Fibroblast of gingiva (primary cell): ENCODE data around the gene NLRX1.
"Not testable (repeated sequence)": the region's sequence is repeated elsewhere in the genome, so short reads cannot be mapped to it uniquely, and the experiment has no call there.

Experiments
- DNase-seq: peaks from one replicate; pipeline ENCODE4 v3.0.0-alpha.2; 2011; ENCODE audit warnings: low read depth

NLRX1 gene

DNA sequence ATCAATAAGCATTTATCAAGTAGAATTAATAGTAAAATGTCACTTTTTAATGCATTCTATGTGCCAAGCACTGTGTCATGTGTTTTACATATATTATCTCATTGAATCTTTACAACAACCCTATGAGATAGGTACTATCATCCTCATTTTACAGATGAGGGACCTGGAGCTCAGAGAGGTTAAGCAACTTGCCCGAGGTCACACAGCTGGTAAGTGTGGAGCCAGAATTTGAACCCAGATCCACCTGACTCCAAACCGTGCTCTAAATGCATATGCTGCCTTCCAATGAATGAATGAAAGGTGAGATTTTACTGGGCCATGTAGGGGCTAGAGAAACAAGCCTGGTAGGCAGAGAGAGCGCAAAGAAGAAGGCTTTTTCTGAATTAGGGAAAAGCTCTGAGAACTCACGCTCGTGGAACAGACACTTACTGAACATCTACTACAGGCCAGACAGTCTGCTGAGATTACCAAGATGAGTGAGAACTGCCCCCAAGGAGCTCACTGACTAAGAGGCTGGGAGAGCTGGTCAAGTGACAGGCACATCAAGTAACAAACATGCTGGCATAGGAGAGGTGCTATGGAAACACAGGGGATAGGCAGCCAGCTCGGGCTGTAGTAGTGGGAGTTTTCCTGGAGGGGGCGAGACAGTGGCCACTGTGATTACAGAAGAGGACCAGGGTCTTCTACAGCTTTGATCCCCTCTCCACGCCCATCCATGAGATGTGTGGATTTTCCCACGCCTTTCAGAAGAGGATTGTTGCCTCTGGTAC is 15.3 kb upstream of the NLRX1 start:
- no peak for DNase-seq

DNA sequence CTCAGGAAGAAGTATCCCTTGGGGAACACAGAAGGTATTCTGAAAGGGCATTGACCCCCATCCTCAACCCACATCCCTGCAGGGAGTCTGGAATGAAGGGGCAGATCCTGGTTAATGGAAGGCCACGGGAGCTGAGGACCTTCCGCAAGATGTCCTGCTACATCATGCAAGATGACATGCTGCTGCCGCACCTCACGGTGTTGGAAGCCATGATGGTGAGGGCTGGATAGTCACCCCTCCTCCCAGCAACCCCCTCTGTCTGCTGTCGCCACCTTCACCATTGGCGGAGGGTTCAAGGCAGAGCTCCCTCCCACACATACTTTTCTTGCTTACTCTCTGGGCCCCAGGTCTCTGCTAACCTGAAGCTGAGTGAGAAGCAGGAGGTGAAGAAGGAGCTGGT is 14.3 kb upstream of the NLRX1 start:
- no peak for DNase-seq

DNA sequence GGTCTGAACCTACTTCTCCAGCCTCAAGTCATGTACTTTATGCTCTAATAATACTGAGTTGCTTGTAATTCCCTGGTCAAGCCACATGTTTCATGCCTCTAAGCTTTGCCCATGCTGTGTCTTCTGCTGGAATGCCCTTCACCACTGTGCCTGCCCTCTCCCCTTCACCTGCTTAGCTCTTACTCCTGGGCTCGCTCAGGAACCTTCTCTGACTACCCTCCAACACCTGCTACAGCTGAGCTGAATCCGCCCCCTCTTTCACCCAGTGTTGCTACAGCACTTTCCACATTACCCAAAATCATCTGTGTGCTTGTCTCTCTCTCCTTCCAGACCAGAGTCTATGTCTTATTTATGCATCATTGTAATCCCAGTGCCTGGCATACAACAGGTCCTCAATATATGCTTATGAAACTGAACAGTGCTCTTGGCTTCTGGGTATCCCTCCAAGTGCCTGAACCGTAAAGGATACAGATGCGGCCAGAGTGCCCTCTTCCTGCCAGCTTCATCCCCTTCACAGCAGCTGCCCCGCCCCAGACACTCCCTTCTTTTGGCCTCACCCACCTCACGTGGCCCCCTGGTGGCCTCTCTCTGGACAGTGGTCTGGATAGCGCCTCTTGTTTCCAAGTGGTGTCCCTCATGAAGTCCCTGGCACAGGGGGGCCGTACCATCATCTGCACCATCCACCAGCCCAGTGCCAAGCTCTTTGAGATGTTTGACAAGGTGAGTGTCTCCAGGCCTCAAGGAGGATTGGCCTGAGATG is 12.6 kb upstream of the NLRX1 start:
- no peak for DNase-seq

DNA sequence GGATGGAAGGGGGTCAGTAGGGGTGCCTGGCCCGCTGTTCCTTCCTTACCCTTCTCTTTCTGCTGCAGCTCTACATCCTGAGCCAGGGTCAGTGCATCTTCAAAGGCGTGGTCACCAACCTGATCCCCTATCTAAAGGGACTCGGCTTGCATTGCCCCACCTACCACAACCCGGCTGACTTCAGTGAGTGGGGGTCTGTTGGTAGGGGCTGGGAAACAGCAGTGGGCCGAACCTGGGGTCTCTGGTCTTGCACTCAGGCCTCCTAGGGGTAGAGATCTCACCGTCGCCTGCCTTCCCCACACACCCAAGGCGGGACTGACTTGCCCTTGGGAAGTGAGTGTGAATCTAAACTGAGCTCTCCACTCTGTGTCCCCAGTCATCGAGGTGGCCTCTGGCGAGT is 12.0 kb upstream of the NLRX1 start:
- DNase-seq: no peak

DNA sequence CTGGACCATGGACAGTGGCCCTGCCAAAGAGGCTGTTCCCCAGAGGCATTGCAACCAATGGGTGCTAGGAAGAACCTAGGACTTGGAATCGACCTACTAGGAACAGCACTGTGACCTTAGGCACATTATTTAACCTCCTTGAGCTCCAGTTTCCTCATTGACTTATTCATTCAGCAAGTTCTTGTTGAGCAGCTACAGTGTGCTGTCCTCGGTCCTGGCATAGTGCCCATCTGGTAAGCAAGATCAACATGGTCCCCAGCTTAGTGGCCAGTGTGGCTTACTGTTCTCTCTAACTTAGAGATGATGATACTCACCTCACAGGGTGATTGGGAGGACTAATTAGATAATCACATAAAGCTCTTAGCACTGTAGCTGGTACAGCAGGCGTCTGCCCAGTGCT is 11.5 kb upstream of the NLRX1 start:
- no peak for DNase-seq

DNA sequence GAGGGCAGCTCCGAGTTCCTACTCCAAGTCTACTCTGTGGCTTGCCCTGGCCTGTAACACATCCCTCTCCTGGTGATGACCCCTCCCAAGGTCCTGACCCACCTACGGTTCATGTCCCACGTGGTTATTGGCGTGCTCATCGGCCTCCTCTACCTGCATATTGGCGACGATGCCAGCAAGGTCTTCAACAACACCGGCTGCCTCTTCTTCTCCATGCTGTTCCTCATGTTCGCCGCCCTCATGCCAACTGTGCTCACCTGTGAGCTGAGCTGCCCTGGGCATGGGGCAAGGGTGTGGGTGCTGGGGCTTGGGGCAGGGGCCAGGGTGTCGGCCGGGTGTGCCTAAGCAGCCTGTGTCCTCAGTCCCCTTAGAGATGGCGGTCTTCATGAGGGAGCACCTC is 10.1 kb upstream of the NLRX1 start:
- no peak for DNase-seq

DNA sequence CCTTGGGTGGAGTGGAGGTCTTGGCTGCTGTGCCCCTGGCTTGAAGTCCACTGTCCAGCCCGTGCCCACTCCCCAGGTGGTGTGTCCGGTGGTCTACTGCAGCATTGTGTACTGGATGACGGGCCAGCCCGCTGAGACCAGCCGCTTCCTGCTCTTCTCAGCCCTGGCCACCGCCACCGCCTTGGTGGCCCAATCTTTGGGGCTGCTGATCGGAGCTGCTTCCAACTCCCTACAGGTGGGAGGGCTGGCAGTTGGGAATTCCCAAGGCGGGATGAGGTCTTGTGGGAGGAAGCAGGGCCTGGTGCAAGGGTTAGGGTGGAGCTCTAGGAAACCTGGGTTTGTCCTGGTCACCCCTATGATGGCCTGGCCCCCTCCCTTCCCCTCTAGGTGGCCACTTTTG is 8.4 kb upstream of the NLRX1 start:
- no peak for DNase-seq

DNA sequence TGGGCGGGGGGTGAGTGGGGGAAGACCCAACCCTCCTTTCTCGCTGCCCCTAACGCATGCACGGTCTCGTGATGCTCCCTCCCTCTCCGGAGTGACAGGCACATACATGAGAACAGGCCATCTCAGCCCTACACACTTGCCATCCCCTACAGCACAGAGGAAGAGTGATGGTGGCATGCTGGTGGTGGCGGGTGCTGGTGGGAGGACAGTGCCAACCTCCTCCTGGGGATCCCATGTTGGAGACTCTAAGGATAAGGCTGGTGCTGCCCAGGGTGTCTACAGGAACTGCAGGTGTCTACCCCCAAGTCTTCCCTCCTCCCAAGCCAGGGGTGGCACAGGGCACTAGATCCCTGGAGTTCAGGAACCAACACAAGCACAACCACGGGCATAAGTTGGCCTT is 6.7 kb upstream of the NLRX1 start:
- DNase-seq: no peak

DNA sequence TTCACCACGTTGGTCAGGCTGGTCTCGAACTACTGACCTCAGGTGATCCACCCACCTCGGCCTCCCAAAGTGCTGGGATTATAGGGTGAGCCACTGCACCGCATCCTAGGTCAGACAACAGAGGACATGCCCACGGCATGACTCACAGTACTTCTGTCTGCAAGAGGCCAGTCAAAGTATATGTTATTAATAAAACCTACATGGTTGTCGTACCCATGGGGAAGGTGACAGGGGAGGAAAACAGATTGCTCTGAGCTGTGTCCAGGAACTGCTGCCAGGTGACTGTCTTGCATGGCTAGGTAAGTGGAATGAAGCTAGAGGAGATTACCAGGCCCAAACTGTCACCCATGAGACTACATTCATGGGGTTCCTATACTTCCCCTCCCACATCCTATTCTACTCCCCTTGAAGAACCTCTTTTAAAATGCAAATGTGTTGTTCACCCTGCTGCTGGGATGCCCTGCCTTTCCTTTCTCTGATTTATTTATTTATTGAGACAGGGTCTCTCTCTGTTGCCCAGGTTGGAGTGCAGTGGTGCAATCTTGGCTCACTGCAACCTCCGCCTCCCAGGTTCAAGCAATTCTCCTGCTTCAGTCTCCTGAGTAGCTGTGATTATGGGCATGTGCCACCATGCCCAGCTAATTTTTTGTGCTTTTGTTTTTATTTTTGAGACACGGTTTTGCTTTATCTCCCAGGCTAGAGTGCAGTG is 2.0 kb upstream of the NLRX1 start:
- DNase-seq: peak; percentile 15

DNA sequence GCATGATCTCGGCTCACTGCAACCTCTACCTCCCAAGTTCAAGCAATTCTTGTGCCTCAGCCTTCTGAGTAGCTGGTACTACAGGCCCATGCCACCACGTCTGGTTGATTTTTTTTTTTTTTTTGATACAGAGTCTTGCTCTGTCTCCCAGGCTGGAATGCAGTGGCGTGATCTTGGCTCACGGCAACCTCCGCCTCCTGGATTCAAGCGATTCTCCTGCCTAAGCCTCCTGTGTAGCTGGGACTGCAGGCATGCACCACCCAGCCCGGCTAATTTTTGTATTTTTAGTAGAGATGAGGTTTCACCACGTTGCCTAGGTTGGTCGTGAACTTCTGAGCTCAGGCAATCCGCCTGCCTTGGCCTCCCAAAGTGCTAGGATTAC is 1.5 kb upstream of the NLRX1 start:
- DNase-seq: not testable (repeated sequence)

DNA sequence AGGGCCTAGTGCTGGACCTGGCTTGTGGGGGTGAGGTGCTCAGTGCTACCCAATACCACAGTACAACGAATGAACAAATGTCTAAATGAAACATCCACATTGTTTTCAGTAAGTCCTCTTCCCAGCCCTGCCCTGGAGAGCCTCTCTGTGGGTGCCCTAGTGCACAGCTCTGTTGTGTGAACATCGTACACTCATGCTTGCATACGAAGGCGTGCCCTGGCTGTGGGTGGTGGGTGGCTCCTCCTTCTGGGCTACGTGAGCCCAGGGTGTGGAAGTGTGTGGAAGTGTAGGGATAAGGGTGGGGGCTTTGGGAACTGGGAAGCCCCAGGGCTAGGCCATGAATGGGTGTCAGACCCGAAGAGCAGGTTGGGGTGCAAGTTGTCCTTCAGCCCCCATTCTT is 592 bp upstream of the NLRX1 start:
- no peak for DNase-seq

DNA sequence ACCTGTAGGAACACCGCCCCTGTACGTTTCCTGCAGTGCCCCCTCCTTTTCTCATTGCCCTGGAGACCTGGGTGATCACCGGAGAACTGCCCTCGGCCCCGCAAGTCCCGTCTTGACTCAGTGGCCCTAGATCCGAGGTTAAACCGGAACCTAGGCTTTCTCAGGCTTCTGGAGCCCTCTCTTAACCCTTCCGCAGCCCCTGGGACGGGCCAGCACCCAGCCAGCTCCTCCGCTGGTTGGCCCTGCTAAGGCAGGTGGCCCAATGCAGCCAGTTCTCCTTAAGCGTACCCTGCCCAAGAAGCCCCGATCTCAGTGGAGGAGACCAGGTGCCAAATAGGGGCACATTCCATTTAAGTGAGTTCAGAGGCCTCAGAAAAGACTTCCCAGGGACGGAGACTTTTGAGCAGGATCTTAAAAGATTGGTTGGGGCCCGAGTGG is 776 bp downstream of the NLRX1 start:
- DNase-seq: peak; percentile 12

DNA sequence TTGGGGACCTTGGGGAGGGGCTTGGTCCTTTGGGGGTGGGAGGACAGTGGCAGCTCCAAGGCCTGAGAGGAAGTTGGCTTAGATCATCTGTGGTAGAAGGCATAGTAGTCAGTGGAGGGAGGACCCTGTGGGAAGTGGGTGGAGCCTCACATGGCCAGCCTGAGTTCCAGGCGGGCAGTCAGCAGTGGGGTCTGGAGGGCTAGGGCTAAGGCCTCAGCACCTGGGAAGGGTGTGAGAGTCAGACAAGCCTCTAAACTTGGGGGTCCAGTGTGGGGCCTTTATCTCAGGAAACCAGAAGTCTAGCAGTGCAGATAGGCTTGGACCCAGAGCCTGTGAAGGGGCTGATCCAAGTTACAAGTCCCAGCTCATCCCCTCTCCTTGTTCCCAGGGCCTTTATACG is 4.0 kb downstream of the NLRX1 start:
- no peak for DNase-seq

DNA sequence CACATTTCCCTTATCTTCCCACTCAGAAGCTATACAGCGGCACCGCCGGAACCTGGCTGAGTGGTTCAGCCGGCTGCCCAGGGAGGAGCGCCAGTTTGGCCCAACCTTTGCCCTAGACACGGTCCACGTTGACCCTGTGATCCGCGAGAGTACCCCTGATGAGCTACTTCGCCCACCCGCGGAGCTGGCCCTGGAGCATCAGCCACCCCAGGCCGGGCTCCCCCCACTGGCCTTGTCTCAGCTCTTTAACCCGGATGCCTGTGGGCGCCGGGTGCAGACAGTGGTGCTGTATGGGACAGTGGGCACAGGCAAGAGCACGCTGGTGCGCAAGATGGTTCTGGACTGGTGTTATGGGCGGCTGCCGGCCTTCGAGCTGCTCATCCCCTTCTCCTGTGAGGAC is 4.9 kb downstream of the NLRX1 start:
- DNase-seq: no peak

DNA sequence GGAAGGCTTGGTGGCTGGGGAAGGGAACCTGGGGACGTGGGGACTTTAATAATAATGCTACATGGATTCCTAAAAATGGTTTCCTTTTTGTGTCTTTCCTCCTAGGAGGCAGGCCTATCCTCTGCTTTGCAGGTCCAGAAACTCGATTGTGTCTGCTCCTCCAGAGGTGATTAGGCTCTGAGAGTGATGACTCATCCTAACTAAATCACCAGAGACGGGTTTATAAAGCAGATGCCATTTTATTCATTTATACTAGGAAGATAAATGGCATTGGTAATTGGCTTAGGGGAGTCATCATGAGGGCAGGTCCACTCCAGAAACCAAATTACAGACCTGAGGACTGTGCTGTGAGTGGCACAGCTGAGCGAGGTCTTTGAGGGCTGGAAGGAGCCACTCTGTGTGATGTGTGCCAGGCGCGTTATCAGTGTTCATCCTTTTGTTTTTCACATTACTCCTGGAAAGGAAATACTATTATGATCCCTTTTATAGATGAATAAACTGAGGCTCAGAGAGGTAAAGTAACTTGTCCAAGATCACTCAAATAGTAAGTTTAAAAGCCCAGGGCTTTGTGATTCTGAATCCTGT is 7.1 kb downstream of the NLRX1 start:
- no peak for DNase-seq

DNA sequence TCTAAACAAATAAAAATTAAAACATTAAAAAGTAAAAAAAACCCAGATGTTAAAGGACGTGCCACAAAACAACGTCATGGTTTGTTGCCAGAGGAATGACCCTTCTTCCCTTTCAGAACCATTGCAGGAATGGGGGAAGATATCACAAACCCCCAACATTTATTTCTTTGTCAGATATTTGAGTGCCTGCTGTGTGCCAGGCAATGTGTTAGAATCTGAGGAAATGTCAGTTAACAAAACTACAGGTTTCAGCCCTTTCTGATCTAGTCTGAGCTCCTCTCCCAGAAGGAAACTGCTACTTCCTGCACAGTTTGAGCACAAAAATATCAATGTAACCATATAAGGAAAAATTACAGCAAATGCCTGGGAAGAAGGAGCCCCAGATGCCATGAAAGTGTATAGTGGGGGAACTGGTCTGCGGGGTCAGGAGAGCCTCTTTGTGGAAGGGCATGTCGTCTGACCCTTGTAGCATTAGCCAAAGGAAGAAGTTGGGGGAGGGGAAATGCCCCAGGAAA is 9.7 kb downstream of the NLRX1 start:
- no peak for DNase-seq

DNA sequence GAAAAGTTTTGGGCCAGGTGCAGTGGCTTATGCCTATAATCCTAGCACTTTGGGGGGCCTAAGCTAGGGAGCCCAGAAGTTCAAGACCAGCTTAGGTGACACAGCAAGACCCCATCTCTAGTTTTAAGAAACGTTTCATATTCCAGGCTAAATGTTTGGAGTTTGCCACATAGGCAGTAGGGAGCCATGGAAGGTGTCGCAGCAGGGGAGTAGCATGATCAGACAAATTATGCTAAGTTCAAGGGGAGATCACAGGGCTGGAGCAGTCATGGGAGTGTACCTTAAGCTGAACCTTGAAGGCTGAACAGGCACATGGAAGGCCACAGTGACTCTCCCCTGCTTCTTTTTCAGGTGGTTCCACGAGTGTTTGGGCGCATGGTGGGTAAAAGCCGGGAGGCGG is 10.8 kb downstream of the NLRX1 start:
- DNase-seq: no peak

DNA sequence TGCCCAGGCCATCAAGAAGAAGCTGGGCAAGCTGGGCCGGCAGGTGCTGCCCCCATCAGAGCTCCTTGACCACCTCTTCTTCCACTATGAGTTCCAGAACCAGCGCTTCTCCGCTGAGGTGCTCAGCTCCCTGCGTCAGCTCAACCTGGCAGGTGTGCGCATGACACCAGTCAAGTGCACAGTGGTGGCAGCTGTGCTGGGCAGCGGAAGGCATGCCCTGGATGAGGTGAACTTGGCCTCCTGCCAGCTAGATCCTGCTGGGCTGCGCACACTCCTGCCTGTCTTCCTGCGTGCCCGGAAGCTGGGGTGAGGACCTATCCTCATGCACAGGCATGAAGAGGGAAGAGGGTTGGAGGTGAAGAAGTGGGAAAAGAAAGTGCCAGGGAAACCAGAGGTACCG is 11.5 kb downstream of the NLRX1 start:
- DNase-seq: no peak

DNA sequence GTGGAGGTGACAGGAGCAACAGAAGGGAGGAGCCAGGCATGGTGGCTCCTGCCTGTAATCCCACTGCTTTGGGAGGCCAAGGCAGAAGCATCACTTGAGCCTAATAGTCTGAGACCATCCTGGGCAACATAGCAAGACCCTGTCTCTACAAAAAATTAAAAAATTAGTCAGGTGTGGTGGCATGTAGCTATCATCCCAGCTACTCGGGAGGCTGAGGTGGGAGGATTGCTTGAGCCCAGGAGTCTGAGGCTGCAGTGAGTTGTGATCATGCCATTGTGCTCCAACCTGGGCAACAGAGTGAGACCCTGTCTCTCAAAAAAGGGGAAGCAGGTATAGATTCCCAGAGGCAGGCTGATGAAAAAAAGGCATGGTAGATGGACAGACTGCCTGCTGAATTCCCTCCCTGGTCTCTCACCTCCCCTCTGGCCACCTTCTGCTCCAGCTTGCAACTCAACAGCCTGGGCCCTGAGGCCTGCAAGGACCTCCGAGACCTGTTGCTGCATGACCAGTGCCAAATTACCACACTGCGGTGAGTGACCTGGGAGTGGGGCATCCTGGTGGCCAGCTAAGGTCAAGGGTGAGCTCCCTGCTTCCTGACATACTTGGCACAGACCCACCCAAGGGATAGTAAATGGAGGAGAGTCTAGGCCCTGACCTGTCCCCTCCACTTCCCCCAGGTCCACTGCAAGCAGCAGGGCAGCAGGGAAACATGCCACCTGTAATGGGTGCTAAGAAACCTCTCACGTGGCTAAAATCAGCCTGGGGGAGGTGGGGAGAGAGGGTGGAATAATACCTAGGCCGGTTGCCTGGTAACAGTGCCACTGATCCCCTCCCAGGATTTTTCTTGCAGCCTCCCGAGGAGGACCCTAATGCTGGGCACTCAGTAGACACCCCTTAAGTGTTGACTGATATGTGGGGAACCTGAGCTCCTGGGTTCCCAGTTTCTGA is 12.5 kb downstream of the NLRX1 start:
- no peak for DNase-seq

DNA sequence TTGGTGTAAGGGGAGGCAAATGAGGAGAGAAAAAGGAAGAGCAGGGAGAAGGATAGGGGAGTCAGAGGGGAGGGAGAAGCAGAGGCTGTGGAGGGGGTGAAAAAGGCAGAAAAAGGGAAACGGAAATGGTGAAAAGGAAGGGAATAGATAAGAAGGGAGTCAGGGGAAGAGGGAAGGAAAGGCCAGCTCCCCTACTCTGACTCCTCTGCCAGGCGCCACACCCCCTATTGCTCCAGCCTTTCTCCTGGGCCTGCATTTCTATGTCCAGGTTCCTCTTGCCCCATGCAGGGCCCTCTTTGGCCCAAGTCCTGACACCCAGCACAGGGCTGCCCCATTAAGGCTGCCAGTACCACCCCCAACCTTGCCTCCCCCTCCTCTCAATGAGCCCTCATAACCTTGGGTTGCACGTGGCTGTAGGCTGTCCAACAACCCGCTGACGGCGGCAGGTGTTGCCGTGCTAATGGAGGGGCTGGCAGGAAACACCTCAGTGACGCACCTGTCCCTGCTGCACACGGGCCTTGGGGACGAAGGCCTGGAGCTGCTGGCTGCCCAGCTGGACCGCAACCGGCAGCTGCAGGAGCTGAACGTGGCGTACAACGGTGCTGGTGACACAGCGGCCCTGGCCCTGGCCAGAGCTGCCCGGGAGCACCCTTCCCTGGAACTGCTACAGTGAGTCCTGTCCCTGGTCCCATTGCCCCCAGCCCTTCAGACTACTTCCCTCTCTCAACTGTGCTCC is 13.3 kb downstream of the NLRX1 start:
- DNase-seq: no peak

DNA sequence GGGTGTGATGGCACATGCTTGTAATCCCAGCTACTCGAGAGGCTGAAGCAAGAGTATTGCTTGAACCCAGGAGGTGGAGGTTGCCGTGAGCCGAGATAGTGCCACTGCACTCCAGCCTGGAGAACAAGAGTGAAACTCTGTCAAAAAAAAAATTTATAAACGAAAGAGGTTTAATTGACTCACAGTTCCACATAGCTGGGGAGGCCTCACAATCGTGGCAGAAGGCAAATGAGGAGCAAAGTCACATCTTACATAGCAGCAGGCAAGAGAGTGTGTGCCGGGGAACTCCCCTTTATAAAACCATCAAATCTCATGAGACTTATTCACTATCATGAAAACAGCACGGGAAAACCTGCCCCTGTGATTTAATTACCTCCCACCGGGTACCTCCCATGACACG is 15.9 kb downstream of the NLRX1 start:
- not testable (repeated sequence) for DNase-seq
